HepG2 (cell line): ENCODE measurements around the gene EIF4G3. TPM values are rescaled to one million over a fixed set of nuclear protein-coding genes. Genes with fewer than 3 reads are reported as not detected.

Experiments used
- ATAC-seq: fragments of 200-7000 bp; cut with Tn5 transposase; 3 replicates; pipeline ENCODE4 v1.9.1; 2020; ENCODE audit warnings: mild to moderate bottlenecking, moderate library complexity
- BruUV-seq: library from RNA; stranded (reverse); fragments of 400-500 nt; replicated peaks from 2 replicates; lab custom pipeline; 2021; lab: Mats Ljungman, UMichigan
- CTCF ChIA-PET: fragments of 300-600 bp; formaldehyde crosslinking; extraction: SDS; loops from one replicate; lab custom pipeline; 2021; ENCODE audit warnings: low total read pairs, inconsistent platforms, low intra/inter-chr PET ratio; lab: Yijun Ruan, JAX
- POLR2A ChIA-PET: fragments of 350-600 bp; sonication (Branson Sonifier 250); formaldehyde crosslinking; loops from one replicate; lab custom pipeline; 2020; ENCODE audit warnings: antibody characterized with exemption, inconsistent platforms; lab: Yijun Ruan, JAX
- DNase-seq: peaks from one replicate; pipeline ENCODE4 v3.0.0-alpha.2; 2015; ENCODE audit warnings: low spot score
- FAIRE-seq: peaks from 3 replicates; lab custom pipeline; 2011; peaks lifted over from hg19 to GRCh38; lab: Jason Lieb, UNC
- H2AFZ ChIP-seq: one replicate; pipeline ENCODE4 v1.6.1; 2011; ENCODE audit warnings: low read length, inconsistent platforms
- H3K27ac ChIP-seq: fragments of 300-600 bp; 3 replicates; pipeline ENCODE4 v1.8.0; 2011; ENCODE audit warnings: mixed run types, mild to moderate bottlenecking, mixed read lengths, low read length, inconsistent platforms; ENCODE audit not compliant: insufficient read depth; ENCODE audit errors: extremely low read length
- H3K27me3 ChIP-seq, 2 experiments: fragments of 200-600 bp in 1 of 2; 2 replicates in 1 of 2; 3 replicates in 1 of 2; pipeline versions ENCODE4 v1.6.0 to v1.8.0; 2011; ENCODE audit warnings: low read length in 2 of 2, mild to moderate bottlenecking in 2 of 2, moderate library complexity in 2 of 2, inconsistent platforms in 1 of 2; ENCODE audit not compliant: insufficient read depth in 2 of 2, control insufficient read depth in 1 of 2
- H3K36me3 ChIP-seq, 2 experiments: fragments of 200-600 bp in 1 of 2; replicated peaks in 1 of 2; 2 replicates in 1 of 2; 3 replicates in 1 of 2; pipeline versions ENCODE4 v1.5.1 to v1.8.0; 2011; ENCODE audit warnings: low read length in 2 of 2, inconsistent platforms in 1 of 2; ENCODE audit not compliant: insufficient read depth in 2 of 2, control insufficient read depth in 1 of 2
- H3K4me1 ChIP-seq: 2 replicates; pipeline ENCODE4 v1.5.1; 2012; ENCODE audit warnings: low read length, inconsistent platforms; ENCODE audit not compliant: insufficient read depth
- H3K4me2 ChIP-seq: 2 replicates; pipeline ENCODE4 v1.6.0; 2011; ENCODE audit warnings: low read depth, low read length, inconsistent platforms
- H3K4me3 ChIP-seq, 3 experiments: fragments of 200-600 bp in 1 of 3; sonication (generic), shearing (Covaris generic) in 1 of 3; replicated peaks in 1 of 3; 2 replicates each; pipeline ENCODE4 v1.5.1; 2011 to 2016; ENCODE audit warnings: low read length in 3 of 3, inconsistent platforms in 2 of 3, low read depth in 2 of 3, mild to moderate bottlenecking in 2 of 3, control low read depth in 1 of 3, mixed read lengths in 1 of 3; ENCODE audit not compliant: insufficient read depth in 1 of 3
- H3K79me2 ChIP-seq: one replicate; pipeline ENCODE4 v1.6.1; 2011; ENCODE audit warnings: low read length, inconsistent platforms; ENCODE audit not compliant: insufficient read depth
- H3K9ac ChIP-seq: 2 replicates; pipeline ENCODE4 v1.6.0; 2011; ENCODE audit warnings: mild to moderate bottlenecking, low read depth, low read length, inconsistent platforms; ENCODE audit not compliant: insufficient read depth
- H3K9me3 ChIP-seq: 2 replicates; pipeline ENCODE4 v1.5.1; 2012; ENCODE audit warnings: mild to moderate bottlenecking, low read length
- H4K20me1 ChIP-seq: 2 replicates; pipeline ENCODE4 v1.6.0; 2011; ENCODE audit warnings: inconsistent platforms, mild to moderate bottlenecking, low read length, moderate library complexity; ENCODE audit not compliant: insufficient read depth
- ARNT ChIP-seq: fragments of 450-650 bp; IDR thresholded peaks from 2 replicates; pipeline ENCODE4 v1.6.1; 2017
- PATZ1 ChIP-seq: sonication (generic); formaldehyde crosslinking; IDR thresholded peaks from 2 replicates; pipeline ENCODE4 v1.4.0; 2020; ENCODE audit warnings: missing genetic modification reagents
- PTBP1 ChIP-seq: fragments of 200-400 bp; formaldehyde crosslinking; IDR thresholded peaks from 2 replicates; pipeline ENCODE4 v1.6.1; 2018; ENCODE audit warnings: low read length, low read depth; ENCODE audit not compliant: poor library complexity, severe bottlenecking
- RFX1 ChIP-seq: fragments of 450-650 bp; IDR thresholded peaks from 2 replicates; pipeline ENCODE4 v1.6.1; 2017
- SATB2 ChIP-seq: sonication (generic); formaldehyde crosslinking; IDR thresholded peaks from 2 replicates; pipeline ENCODE4 v1.5.0; 2020; ENCODE audit warnings: missing genetic modification reagents
- TFDP2 ChIP-seq: sonication (generic); formaldehyde crosslinking; IDR thresholded peaks from 2 replicates; pipeline ENCODE4 v1.4.0; 2020; ENCODE audit warnings: missing genetic modification reagents
- ZNF121 ChIP-seq: sonication (generic); formaldehyde crosslinking; IDR thresholded peaks from 2 replicates; pipeline ENCODE4 v1.5.0; 2020; ENCODE audit warnings: mild to moderate bottlenecking, missing genetic modification reagents
- ZSCAN30 ChIP-seq: sonication (generic); formaldehyde crosslinking; IDR thresholded peaks from 2 replicates; pipeline ENCODE4 v1.5.0; 2020; ENCODE audit warnings: mild to moderate bottlenecking, missing genetic modification reagents
- WGBS: methylation state at CpG from one replicate; pipeline ENCODE4 v1.1.6; 2017; ENCODE audit warnings: low lambda C conversion rate; 5-methylcytosine and 5-hydroxymethylcytosine counted together
- in situ Hi-C: cut with HindIII; loops from 2 replicates; pipeline ENCODE4 v1.10.0; 2017; ENCODE audit warnings: low pct_unique_long_range_greater_than_20kb; ENCODE audit not compliant: extremely low pct_ligation_motif_present
- intact Hi-C: fragments of 100-400 bp; cut with micrococcal nuclease; formaldehyde crosslinking; loops from one replicate; pipeline ENCODE4 v1.10.0; 2022; ENCODE audit not compliant: unreplicated experiment
- polyA plus RNA-seq, 8 experiments: library from polyadenylated mRNA; depleted of rRNA in 3 of 8; stranded (reverse) in 7 of 8; unstranded in 1 of 8; fragments of >200 nt; fragmentation: Illumina TruSeq in 4 of 8; extraction: Trizol in 4 of 8; gene quantifications; 2 replicates each; pipeline versions ENCODE4 v1.2.1 to v1.2.3, GENCODE V29; 2011 to 2016; ENCODE audit warnings: low read depth in 4 of 8, missing spikeins in 1 of 8, mixed read lengths in 1 of 8; ENCODE audit not compliant: insufficient read depth in 1 of 8
- total RNA-seq, 5 experiments: library from RNA; depleted of rRNA; stranded (reverse); fragments of >200 nt; fragmentation: Illumina TruSeq; extraction: Trizol; gene quantifications; 2 replicates each; pipeline ENCODE4 v1.2.3, GENCODE V29; 2016; ENCODE audit warnings: low read depth in 1 of 5

EIF4G3 gene
- total and polyA plus RNA-seq, 2 of the 13 experiments (the other 11 are each of a cell fraction or from before 2014, with no cell fraction given): 22.2 to 27.6 TPM

GRCh38 chr1:20997602-20998224 lies 179.0 kb downstream of the EIF4G3 start:
- ChIA-PET POLR2A (no interaction called here), CTCF (no interaction called here)
- peaks cover 2 to 3% of the 10 kb centered on the region in 2 experiments; a peak in 1 of 5 replicates for H3K36me3 ChIP-seq
- no peak for ATAC-seq
- in situ Hi-C loops: loop anchor here (25.0 kb wide), 1 partner anchor 190 kb away; the partner anchor contains the start of gene EIF4G3
- no peaks in the 10 kb centered on the region for H3K27me3 ChIP-seq
- no peak for FAIRE-seq
- TF ChIP-seq ZNF121 (CRISPR knock-in tag): no peak
- TF ChIP-seq ZSCAN30: no peak
- TF ChIP-seq SATB2 (CRISPR knock-in tag): no peak
- TF ChIP-seq RFX1: no peak
- no peak for TF ChIP-seq TFDP2 (CRISPR knock-in tag)
- no peak for TF ChIP-seq PATZ1 (CRISPR knock-in tag)
- no peak for TF ChIP-seq PTBP1
- no peak for TF ChIP-seq ARNT
- H3K9ac ChIP-seq: no peak overlapping the region
- peaks cover 12% of the 10 kb centered on the region for H3K4me1 ChIP-seq
- H3K27ac ChIP-seq: no peak overlapping the region
- WGBS: 94% methylated on average over 3 of the region's 3 CpGs
- H3K9me3 ChIP-seq: no peaks in the 10 kb centered on the region
- no peak overlapping the region for H3K4me2 ChIP-seq
- no peaks in the 10 kb centered on the region for H3K79me2 ChIP-seq
- no peak overlapping the region for H2AFZ ChIP-seq
- no TSS peak for BruUV-seq
- intact Hi-C loops: no loop called here
- no peaks in the 10 kb centered on the region for H4K20me1 ChIP-seq
- no peak overlapping the region for H3K4me3 ChIP-seq
- DNase-seq: no peak
